K562 (cell line): Measurements from ENCODE around the gene FERMT3. TPM values are rescaled to one million over a fixed set of nuclear protein-coding genes. Genes with fewer than 3 reads are reported as not detected.

Source experiments
- BRCA1 ChIP-seq, 2 experiments: fragments of 450-650 bp in 1 of 2; sonication (generic) in 1 of 2; formaldehyde crosslinking in 1 of 2; IDR thresholded peaks; 2 replicates each; pipeline versions ENCODE4 v1.5.0 to v1.6.1; 2017 to 2020; ENCODE audit warnings: mild to moderate bottlenecking in 1 of 2, missing genetic modification reagents in 1 of 2
- BRF1 ChIP-seq: IDR thresholded peaks from 3 replicates; pipeline ENCODE4 v1.6.1; 2011; ENCODE audit warnings: borderline replicate concordance, mild to moderate bottlenecking; ENCODE audit not compliant: insufficient read length; ENCODE audit errors: extremely low read depth
- HOXB6 ChIP-seq: fragments of 250-450 bp; sonication (Bioruptor Pico); IDR thresholded peaks from 2 replicates; pipeline ENCODE4 v1.5.1; 2022; ENCODE audit warnings: mild to moderate bottlenecking, borderline replicate concordance
- KLF16 ChIP-seq: IDR thresholded peaks from 2 replicates; pipeline ENCODE4 v1.6.1; 2016; ENCODE audit warnings: antibody characterized with exemption
- MYBL2 ChIP-seq, 2 experiments: fragments of 450-650 bp in 1 of 2; sonication (generic) in 1 of 2; formaldehyde crosslinking in 1 of 2; IDR thresholded peaks; 2 replicates each; pipeline versions ENCODE4 v1.6.1 to v1.8.1; 2017 to 2022; ENCODE audit warnings: borderline replicate concordance in 1 of 2, inconsistent platforms in 1 of 2, low read depth in 1 of 2, mild to moderate bottlenecking in 1 of 2, missing genetic modification reagents in 1 of 2, moderate library complexity in 1 of 2
- RAD21 ChIP-seq, 2 experiments: fragments of 250-450 bp in 1 of 2; fragments of 450-650 bp in 1 of 2; sonication (Bioruptor Pico) in 1 of 2; formaldehyde crosslinking in 1 of 2; IDR thresholded peaks in 1 of 2; conservative IDR thresholded peaks in 1 of 2; 2 replicates each; pipeline versions ENCODE4 v1.4.0 to v1.8.0; 2020 to 2022; ENCODE audit warnings: mild to moderate bottlenecking in 2 of 2, moderate library complexity in 1 of 2
- RBM14 ChIP-seq: fragments of 200-400 bp; formaldehyde crosslinking; IDR thresholded peaks from 2 replicates; pipeline ENCODE4 v1.6.1; 2018; ENCODE audit warnings: low read depth, mild to moderate bottlenecking, low read length, moderate library complexity, borderline replicate concordance; ENCODE audit not compliant: insufficient read depth
- TFAM ChIP-seq: fragments of 250-450 bp; sonication (Bioruptor Pico); conservative IDR thresholded peaks from 2 replicates; pipeline ENCODE4 v1.5.0; 2021; ENCODE audit warnings: mild to moderate bottlenecking, moderate library complexity
- ZNF263 ChIP-seq: sonication (generic); formaldehyde crosslinking; IDR thresholded peaks from 2 replicates; pipeline ENCODE4 v1.8.0; 2022; ENCODE audit warnings: mild to moderate bottlenecking, missing genetic modification reagents, borderline replicate concordance
- ZNF644 ChIP-seq: fragments of 200-800 bp; sonication (Bioruptor generic); IDR thresholded peaks from 2 replicates; pipeline ENCODE4 v1.6.1; 2016; ENCODE audit warnings: low read depth, missing genetic modification characterization, missing compliant biosample characterization
- ZSCAN29 ChIP-seq: fragments of 450-650 bp; IDR thresholded peaks from 2 replicates; pipeline ENCODE4 v1.6.1; 2017
- polyA plus RNA-seq, 8 experiments: library from polyadenylated mRNA; depleted of rRNA in 4 of 8; stranded (reverse) in 5 of 8; unstranded in 3 of 8; fragments of >200 nt; fragmentation: Nextera tagmentation in 2 of 8; fragmentation: Illumina TruSeq in 1 of 8; extraction: Ambion mirVana in 2 of 8; extraction: Trizol in 1 of 8; gene quantifications; 2 replicates each; pipeline versions ENCODE4 v1.2.1 to v1.2.3, GENCODE V29; 2011 to 2014; ENCODE audit warnings: inconsistent platforms in 1 of 8, missing spikeins in 1 of 8
- total RNA-seq, 7 experiments: library from RNA; depleted of rRNA in 6 of 7; stranded (reverse); fragments of >200 nt in 6 of 7; fragmentation: Illumina TruSeq in 2 of 7; extraction: Trizol in 2 of 7; gene quantifications; 2 replicates each; pipeline versions ENCODE4 v1.2.1 to v1.2.3, GENCODE V29; 2011 to 2021; ENCODE audit warnings: low replicate concordance in 1 of 7
- TF ChIP-seq, protein P1 (sequence below): fragments of 200-800 bp; sonication (Bioruptor generic); IDR thresholded peaks from 2 replicates; pipeline ENCODE4 v1.6.1; 2017; ENCODE audit warnings: missing genetic modification characterization, missing compliant biosample characterization
- TF ChIP-seq, protein P2 (sequence below): fragments of 250-450 bp; sonication (Bioruptor Pico); IDR thresholded peaks from 2 replicates; pipeline ENCODE4 v1.9.0; 2021; ENCODE audit warnings: mild to moderate bottlenecking
- TF ChIP-seq, protein P3 (sequence below): fragments of 450-650 bp; IDR thresholded peaks from 2 replicates; pipeline ENCODE4 v1.7.1; 2018; ENCODE audit warnings: mild to moderate bottlenecking, low read depth; ENCODE audit not compliant: partially characterized antibody
- TF ChIP-seq, protein P4 (sequence below): fragments of 450-650 bp; conservative IDR thresholded peaks from 2 replicates; pipeline ENCODE4 v1.6.1; 2016; ENCODE audit warnings: missing genetic modification characterization, low read depth, mild to moderate bottlenecking, missing compliant biosample characterization, moderate library complexity
- TF ChIP-seq, protein P5 (sequence below), 2 experiments: fragments of 150-350 bp in 1 of 2; IDR thresholded peaks; 2 replicates each; pipeline ENCODE4 v1.6.1; 2012 to 2016; ENCODE audit warnings: low read depth in 2 of 2, low read length in 2 of 2, mild to moderate bottlenecking in 1 of 2, moderate library complexity in 1 of 2

Gene FERMT3
- total and polyA plus RNA-seq, 9 of the 15 experiments (the other 6 are each of a cell fraction or from before 2014, with no cell fraction given): 3.2 to 275 (median 79.7) TPM

DNA sequence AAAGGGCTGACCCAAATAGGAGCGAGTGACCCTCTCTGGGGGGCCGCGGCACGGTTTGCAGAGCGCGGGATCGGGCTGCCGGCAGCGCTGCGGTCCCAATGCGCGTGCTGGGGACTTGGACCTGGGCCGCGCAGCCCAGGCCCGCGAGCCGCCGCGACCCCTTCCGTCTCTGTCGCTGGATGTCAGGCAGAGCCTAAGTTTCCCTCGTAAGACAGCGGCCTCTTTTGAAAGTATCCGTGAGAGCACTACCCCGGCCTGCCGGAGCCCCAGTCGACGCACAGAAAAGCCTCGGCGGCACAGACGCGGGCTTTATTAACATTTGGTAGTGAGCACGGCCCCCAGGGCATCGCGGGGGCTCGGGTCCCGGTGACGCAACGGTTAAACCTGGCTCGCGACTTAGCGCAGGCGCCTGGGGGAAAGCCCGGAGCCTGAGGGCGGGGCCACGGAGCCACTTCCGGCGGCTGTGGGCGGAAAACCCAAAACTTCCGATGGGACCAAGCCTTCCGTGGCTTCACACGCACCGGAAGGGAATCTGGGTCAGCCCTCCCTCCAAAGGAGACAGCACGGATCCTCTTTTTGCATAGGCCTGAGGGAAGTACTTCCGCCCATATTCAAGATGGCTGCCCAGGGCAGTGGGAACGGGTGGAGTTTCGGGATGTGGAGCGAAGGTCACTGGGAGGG, 63.2 kb downstream of the FERMT3 start (continued):
- TF ChIP-seq, protein P1, sequence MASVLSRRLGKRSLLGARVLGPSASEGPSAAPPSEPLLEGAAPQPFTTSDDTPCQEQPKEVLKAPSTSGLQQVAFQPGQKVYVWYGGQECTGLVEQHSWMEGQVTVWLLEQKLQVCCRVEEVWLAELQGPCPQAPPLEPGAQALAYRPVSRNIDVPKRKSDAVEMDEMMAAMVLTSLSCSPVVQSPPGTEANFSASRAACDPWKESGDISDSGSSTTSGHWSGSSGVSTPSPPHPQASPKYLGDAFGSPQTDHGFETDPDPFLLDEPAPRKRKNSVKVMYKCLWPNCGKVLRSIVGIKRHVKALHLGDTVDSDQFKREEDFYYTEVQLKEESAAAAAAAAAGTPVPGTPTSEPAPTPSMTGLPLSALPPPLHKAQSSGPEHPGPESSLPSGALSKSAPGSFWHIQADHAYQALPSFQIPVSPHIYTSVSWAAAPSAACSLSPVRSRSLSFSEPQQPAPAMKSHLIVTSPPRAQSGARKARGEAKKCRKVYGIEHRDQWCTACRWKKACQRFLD (CRISPR knock-in tag): no peak
- TF ChIP-seq, protein P2, sequence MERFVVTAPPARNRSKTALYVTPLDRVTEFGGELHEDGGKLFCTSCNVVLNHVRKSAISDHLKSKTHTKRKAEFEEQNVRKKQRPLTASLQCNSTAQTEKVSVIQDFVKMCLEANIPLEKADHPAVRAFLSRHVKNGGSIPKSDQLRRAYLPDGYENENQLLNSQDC (CRISPR knock-in tag): 0 out of 2 replicates have a peak, but pooled peaks have one; percentile 67
- TF ChIP-seq ZNF263: no peak
- no peak for TF ChIP-seq KLF16
- no peak for TF ChIP-seq ZNF644 (tag)
- TF ChIP-seq ZSCAN29: 0 out of 2 replicates have a peak, but pooled peaks have one; percentile 16
- no peak for TF ChIP-seq HOXB6 (CRISPR knock-in tag)
- no peak for TF ChIP-seq TFAM (CRISPR knock-in tag)
- no peak for TF ChIP-seq RBM14
- peak; percentile 19 to 21; a peak in 2 of 4 replicates for TF ChIP-seq RAD21 (CRISPR knock-in tag; conservative IDR thresholded peaks at IDR 0.05 in 1 of 2, IDR thresholded peaks at IDR 0.05 in 1 of 2)
- TF ChIP-seq BRF1: no peak
- no peak for TF ChIP-seq MYBL2 (IDR thresholded peaks at IDR 0.05; ENCODE audit: low read depth)
- TF ChIP-seq MYBL2 (CRISPR knock-in tag; IDR thresholded peaks at IDR 0.05; ENCODE audit: borderline replicate concordance): no peak
- no peak for TF ChIP-seq BRCA1 (IDR thresholded peaks at IDR 0.05)
- no peak for TF ChIP-seq BRCA1 (CRISPR knock-in tag; IDR thresholded peaks at IDR 0.05)
- TF ChIP-seq, protein P3, sequence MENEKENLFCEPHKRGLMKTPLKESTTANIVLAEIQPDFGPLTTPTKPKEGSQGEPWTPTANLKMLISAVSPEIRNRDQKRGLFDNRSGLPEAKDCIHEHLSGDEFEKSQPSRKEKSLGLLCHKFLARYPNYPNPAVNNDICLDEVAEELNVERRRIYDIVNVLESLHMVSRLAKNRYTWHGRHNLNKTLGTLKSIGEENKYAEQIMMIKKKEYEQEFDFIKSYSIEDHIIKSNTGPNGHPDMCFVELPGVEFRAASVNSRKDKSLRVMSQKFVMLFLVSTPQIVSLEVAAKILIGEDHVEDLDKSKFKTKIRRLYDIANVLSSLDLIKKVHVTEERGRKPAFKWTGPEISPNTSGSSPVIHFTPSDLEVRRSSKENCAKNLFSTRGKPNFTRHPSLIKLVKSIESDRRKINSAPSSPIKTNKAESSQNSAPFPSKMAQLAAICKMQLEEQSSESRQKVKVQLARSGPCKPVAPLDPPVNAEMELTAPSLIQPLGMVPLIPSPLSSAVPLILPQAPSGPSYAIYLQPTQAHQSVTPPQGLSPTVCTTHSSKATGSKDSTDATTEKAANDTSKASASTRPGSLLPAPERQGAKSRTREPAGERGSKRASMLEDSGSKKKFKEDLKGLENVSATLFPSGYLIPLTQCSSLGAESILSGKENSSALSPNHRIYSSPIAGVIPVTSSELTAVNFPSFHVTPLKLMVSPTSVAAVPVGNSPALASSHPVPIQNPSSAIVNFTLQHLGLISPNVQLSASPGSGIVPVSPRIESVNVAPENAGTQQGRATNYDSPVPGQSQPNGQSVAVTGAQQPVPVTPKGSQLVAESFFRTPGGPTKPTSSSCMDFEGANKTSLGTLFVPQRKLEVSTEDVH: peak; percentile 99
- TF ChIP-seq, protein P4, sequence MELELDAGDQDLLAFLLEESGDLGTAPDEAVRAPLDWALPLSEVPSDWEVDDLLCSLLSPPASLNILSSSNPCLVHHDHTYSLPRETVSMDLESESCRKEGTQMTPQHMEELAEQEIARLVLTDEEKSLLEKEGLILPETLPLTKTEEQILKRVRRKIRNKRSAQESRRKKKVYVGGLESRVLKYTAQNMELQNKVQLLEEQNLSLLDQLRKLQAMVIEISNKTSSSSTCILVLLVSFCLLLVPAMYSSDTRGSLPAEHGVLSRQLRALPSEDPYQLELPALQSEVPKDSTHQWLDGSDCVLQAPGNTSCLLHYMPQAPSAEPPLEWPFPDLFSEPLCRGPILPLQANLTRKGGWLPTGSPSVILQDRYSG (tag): no peak
- TF ChIP-seq, protein P5, sequence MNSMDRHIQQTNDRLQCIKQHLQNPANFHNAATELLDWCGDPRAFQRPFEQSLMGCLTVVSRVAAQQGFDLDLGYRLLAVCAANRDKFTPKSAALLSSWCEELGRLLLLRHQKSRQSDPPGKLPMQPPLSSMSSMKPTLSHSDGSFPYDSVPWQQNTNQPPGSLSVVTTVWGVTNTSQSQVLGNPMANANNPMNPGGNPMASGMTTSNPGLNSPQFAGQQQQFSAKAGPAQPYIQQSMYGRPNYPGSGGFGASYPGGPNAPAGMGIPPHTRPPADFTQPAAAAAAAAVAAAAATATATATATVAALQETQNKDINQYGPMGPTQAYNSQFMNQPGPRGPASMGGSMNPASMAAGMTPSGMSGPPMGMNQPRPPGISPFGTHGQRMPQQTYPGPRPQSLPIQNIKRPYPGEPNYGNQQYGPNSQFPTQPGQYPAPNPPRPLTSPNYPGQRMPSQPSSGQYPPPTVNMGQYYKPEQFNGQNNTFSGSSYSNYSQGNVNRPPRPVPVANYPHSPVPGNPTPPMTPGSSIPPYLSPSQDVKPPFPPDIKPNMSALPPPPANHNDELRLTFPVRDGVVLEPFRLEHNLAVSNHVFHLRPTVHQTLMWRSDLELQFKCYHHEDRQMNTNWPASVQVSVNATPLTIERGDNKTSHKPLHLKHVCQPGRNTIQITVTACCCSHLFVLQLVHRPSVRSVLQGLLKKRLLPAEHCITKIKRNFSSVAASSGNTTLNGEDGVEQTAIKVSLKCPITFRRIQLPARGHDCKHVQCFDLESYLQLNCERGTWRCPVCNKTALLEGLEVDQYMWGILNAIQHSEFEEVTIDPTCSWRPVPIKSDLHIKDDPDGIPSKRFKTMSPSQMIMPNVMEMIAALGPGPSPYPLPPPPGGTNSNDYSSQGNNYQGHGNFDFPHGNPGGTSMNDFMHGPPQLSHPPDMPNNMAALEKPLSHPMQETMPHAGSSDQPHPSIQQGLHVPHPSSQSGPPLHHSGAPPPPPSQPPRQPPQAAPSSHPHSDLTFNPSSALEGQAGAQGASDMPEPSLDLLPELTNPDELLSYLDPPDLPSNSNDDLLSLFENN (IDR thresholded peaks at IDR 0.05; ENCODE audit: low read depth in 2 of 2, low read length in 2 of 2): no peak
